ENCODE data around the gene APOBEC4. TPM values are rescaled to one million over a fixed set of nuclear protein-coding genes. Genes with fewer than 3 reads are reported as not detected.
"Not testable (repeated sequence)": the region's sequence is repeated elsewhere in the genome, so short reads cannot be mapped to it uniquely, and the experiment has no call there.

APOBEC4 gene
- polyA plus RNA-seq, 1 donor from 2014 or later: not detected

DNA sequence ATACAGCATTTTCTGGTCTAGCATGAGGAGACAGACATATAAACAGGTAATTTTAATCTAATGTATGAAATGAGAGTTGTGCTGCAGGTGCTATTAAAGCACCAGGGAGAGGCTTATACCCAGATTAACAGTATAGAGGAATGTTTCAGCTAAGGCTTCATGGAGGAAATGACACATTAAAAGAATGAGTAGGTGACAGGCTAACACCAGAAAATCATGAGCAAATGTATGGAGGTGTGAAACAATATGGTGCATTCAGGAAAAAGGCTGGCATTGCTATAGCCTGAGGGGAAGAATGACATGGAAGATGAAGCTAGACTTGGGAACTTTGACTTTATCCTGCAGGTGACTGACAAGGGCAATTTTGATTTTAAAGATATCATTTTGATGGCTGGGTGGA lies 24.6 kb downstream of the APOBEC4 start:
- H3K79me2 ChIP-seq (replicated peaks; ENCODE audit: insufficient read depth, low read length): peaks cover 22% of the 10 kb centered on the region
- no peak overlapping the region for H3K4me2 ChIP-seq (ENCODE audit: low read length)
- no peaks in the 10 kb centered on the region for H3F3A ChIP-seq (ENCODE audit: insufficient read depth, low read length, poor library complexity, severe bottlenecking)
- H3K4me3 ChIP-seq (ENCODE audit: low read length): no peak overlapping the region
- no peaks in the 10 kb centered on the region for H3K9me2 ChIP-seq (ENCODE audit: insufficient read depth, low read length)
- no peak overlapping the region for H3K9ac ChIP-seq (ENCODE audit: low read length)
- H3K27ac ChIP-seq (ENCODE audit: low read length): no peak overlapping the region
- H4K20me1 ChIP-seq (ENCODE audit: insufficient read depth): no peaks in the 10 kb centered on the region
- TF ChIP-seq POLR2AphosphoS5 (IDR thresholded peaks at IDR 0.05) (no peak), RAD21 (conservative IDR thresholded peaks at IDR 0.05) (no peak), MXI1 (conservative IDR thresholded peaks at IDR 0.05; ENCODE audit: poor library complexity, severe bottlenecking) (no peak), SMC3 (conservative IDR thresholded peaks at IDR 0.05; ENCODE audit: poor library complexity) (no peak), CTCF (IDR thresholded peaks at IDR 0.05; ENCODE audit: poor library complexity, severe bottlenecking) (no peak), EZH2 (IDR thresholded peaks at IDR 0.05; ENCODE audit: borderline replicate concordance, insufficient read depth, low read length, poor library complexity, severe bottlenecking) (no peak), REST (IDR thresholded peaks at IDR 0.05; ENCODE audit: borderline replicate concordance) (no peak), TAF1 (IDR thresholded peaks at IDR 0.05; ENCODE audit: low read depth) (no peak), EP300 (conservative IDR thresholded peaks at IDR 0.05; ENCODE audit: poor library complexity, severe bottlenecking) (no peak)
- no peaks in the 10 kb centered on the region for H3K36me3 ChIP-seq (ENCODE audit: insufficient read depth, low read length)
- no peaks in the 10 kb centered on the region for H3K9me3 ChIP-seq (ENCODE audit: low read length)
- H3K27me3 ChIP-seq (ENCODE audit: insufficient read depth, low read depth, low read length): no peaks in the 10 kb centered on the region
- no peak overlapping the region for H2AFZ ChIP-seq (ENCODE audit: low read depth, low read length)

DNA sequence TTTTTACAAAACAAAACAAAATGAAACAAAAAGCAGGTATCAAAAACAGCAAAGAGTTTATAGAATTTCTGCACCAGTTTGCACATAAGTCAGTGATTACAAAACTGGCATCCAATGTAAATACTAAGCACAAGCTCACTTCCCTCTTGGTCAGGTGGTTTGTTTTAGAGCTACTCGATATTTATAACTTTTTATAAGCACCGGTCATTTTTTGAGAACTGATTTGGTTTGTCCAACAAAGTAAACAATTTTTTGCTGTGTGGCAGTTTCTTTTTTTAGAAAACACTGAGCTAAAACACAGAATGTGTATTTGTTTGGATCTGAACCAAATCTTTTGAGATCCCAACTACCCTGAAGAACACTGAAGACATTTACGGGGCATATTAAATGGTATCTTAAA lies 26.9 kb downstream of the APOBEC4 start:
- H3K79me2 ChIP-seq (replicated peaks; ENCODE audit: insufficient read depth, low read length); H3K27ac ChIP-seq (ENCODE audit: low read length); H4K20me1 ChIP-seq (ENCODE audit: insufficient read depth): not testable (repeated sequence)

More for the DNA sequence above, 26.9 kb downstream of the APOBEC4 start:
- H3K36me3 ChIP-seq (ENCODE audit: insufficient read depth, low read length); H3K9me2 ChIP-seq (ENCODE audit: insufficient read depth, low read length); H2AFZ ChIP-seq (ENCODE audit: low read depth, low read length); H3K4me2 ChIP-seq (ENCODE audit: low read length); H3K4me3 ChIP-seq (ENCODE audit: low read length); H3K9me3 ChIP-seq (ENCODE audit: low read length); H3K27me3 ChIP-seq (ENCODE audit: insufficient read depth, low read depth, low read length); H3K9ac ChIP-seq (ENCODE audit: low read length); H3F3A ChIP-seq (ENCODE audit: insufficient read depth, low read length, poor library complexity, severe bottlenecking): not testable (repeated sequence)

Data from neural cell (in vitro differentiated cells).